LNCaP clone FGC (cell line): ENCODE data around the gene LIMS2.

Experiments used
- DNase-seq: peaks from one replicate; pipeline ENCODE4 v3.0.0-alpha.2; 2011; ENCODE audit warnings: low read depth
- H3K4me3 ChIP-seq: 2 replicates; pipeline ENCODE4 v1.5.1; 2011; ENCODE audit warnings: mild to moderate bottlenecking, low read depth, low read length, control low read depth
- TF ChIP-seq, protein P1 (sequence below): IDR thresholded peaks from 2 replicates; pipeline ENCODE4 v1.5.1; 2012; ENCODE audit warnings: mild to moderate bottlenecking; ENCODE audit not compliant: control insufficient read depth, insufficient read depth; ENCODE audit errors: extremely low read depth

Gene LIMS2

DNA sequence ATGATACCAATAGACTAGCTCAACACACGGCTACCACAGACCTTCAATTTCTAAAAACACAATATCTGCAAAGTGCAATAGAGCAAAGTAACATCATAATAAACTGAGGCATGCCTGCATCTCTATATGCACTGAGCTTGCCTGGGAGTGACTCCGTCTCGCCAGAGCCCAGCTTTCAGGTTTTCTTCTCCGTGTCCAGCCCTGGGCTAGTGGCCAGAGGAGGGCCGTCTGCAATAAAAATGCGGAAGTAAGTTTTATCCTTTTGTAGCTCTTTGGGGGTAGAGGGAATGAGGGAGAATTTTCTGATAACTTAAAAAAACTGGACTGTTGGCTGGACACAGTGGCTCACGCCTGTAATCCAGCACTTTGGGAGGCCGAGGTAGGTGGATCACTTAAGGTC lies 70.3 kb downstream of the LIMS2 start:
- no peak overlapping the region for H3K4me3 ChIP-seq
- TF ChIP-seq, protein P1, sequence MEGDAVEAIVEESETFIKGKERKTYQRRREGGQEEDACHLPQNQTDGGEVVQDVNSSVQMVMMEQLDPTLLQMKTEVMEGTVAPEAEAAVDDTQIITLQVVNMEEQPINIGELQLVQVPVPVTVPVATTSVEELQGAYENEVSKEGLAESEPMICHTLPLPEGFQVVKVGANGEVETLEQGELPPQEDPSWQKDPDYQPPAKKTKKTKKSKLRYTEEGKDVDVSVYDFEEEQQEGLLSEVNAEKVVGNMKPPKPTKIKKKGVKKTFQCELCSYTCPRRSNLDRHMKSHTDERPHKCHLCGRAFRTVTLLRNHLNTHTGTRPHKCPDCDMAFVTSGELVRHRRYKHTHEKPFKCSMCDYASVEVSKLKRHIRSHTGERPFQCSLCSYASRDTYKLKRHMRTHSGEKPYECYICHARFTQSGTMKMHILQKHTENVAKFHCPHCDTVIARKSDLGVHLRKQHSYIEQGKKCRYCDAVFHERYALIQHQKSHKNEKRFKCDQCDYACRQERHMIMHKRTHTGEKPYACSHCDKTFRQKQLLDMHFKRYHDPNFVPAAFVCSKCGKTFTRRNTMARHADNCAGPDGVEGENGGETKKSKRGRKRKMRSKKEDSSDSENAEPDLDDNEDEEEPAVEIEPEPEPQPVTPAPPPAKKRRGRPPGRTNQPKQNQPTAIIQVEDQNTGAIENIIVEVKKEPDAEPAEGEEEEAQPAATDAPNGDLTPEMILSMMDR, result no peak
- no peak for DNase-seq

GRCh38 chr2:127599211-127599610 lies 76.1 kb downstream of the LIMS2 start:
- no peak overlapping the region for H3K4me3 ChIP-seq
- TF ChIP-seq, protein P1, result no peak
- no peak for DNase-seq

GRCh38 chr2:127598711-127599110 lies 76.6 kb downstream of the LIMS2 start:
- DNase-seq, result no peak
- TF ChIP-seq, protein P1, result no peak
- no peak overlapping the region for H3K4me3 ChIP-seq

DNA sequence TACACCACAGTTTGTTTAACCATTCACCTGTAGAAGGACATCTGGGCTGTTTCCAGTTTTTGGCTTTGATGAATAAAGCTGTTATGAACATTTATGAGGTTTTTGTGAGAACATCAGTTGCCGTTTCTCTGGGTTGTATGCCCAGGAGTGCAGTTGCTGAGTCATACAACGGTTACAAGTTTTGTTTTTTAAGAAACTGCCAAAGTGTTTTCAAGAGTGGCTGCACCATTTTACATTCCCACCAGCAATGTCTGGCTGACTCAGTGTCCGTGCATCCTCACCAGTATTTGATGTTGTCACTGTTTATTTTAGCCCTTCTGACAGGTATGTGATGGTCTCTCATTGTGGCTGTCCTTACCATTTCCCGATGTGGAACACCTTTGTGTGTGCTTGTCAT lies 77.3 kb downstream of the LIMS2 start:
- H3K4me3 ChIP-seq, result no peak overlapping the region
- no peak for DNase-seq
- TF ChIP-seq, protein P1, result no peak

DNA sequence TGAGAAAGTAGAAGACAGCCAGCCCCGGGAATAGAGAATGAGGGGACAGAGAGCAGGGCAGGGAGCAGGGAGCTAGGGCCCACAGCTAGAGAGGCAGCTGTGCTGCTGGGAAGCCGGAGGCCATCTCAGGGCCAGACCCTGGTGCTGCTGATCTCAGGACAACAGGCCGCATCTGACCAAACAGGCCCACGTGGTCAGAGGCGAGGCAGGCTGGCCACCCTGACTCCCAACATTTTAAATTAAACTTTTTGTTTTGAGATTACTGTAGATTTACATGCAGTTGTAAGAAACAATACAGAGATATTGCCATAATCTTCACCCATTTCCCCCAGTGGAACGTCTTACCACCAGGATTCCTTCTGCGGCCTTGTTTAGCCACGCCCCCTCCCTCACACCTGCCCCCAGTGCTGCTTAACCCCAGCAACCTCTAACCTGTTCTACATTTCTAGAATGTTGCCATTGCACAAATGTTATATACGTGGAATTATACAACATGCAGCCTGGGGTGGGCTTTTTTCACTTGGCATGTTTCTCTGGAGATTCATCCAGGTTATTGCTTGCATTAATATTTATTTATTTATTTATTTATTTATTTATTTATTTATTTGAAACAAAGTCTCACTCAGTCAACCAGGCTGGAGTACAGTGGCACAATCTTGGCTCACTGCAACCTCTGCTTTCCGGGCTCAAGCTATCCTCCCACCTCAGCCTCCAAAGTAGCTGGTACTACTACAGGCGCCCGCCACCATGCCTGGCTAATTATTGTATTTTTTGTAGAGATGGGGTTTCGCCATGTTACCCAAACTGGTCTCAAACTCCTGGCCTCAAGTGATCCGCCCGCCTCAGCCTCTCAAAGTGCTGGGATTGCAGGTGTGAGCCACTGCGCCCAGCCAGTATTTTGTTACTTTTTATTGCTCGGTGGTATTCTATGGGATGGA lies 78.0 kb downstream of the LIMS2 start:
- DNase-seq, result no peak
- no peak overlapping the region for H3K4me3 ChIP-seq
- TF ChIP-seq, protein P1, result no peak

DNA sequence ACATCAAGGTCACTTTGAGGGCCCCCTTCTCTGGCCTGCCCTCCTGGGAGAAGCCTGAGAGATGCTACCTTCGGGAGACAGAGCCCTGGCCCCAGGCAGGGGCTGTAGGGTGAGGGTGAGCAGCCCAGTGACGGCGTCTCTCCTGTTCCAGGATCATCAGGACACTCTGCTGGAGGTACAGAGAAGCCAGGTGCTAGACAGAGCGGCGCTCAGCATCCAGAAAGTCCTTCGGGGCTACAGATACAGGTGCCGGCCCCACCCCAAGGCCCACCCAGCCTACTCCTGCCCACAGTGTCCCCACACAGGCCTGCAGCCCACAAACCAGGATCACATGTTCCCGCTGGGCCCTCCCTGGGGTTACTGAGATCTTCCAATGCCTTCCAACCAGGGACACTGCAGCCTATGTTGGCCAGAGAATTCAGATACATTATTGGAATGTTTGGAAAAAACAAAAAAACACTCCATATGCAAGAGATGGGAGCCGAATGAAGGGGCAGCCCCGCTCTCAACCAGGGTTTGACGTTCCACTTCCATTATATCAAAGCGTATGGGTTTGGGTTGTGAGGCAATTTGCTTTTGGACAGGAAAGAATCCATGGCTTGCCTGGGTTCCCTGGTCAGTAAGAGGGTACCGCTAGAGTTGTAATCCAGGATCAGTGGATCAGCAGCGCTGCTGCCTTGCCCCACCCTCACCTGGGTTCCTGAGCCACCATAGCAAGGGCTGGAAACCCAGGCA lies 78.9 kb downstream of the LIMS2 start:
- TF ChIP-seq, protein P1, result no peak
- DNase-seq, result no peak
- H3K4me3 ChIP-seq, result no peak overlapping the region
